Mesothelial cell of epicardium (in vitro differentiated cells): ENCODE measurements around the gene DOCK11. TPM values are rescaled to one million over a fixed set of nuclear protein-coding genes. Genes with fewer than 3 reads are reported as not detected.
A peak's percentile ranks its signal among the peaks of the same experiment; 100 is the strongest.
"Not testable (repeated sequence)": the region's sequence is repeated elsewhere in the genome, so short reads cannot be mapped to it uniquely, and the experiment has no call there.

Experiments
- DNase-seq, 2 experiments: peaks; one replicate each; pipeline ENCODE4 v3.0.0; 2021; ENCODE audit warnings: low spot score in 2 of 2; ENCODE audit not compliant: unreplicated experiment in 2 of 2
- H3K27ac Mint-ChIP-seq: 2 replicates; pipeline ENCODE4 v1.8.0; 2021; ENCODE audit warnings: mixed read lengths
- H3K27me3 Mint-ChIP-seq: 2 replicates; pipeline ENCODE4 v1.8.0; 2021; ENCODE audit warnings: low read depth, mixed read lengths
- H3K36me3 Mint-ChIP-seq: 2 replicates; pipeline ENCODE4 v1.8.0; 2021; ENCODE audit warnings: mixed read lengths
- H3K4me1 Mint-ChIP-seq: 2 replicates; pipeline ENCODE4 v1.8.0; 2021; ENCODE audit warnings: mixed read lengths
- H3K4me3 Mint-ChIP-seq: 2 replicates; pipeline ENCODE4 v1.8.0; 2021; ENCODE audit warnings: mild to moderate bottlenecking, moderate library complexity, mixed read lengths
- H3K9me3 Mint-ChIP-seq: 2 replicates; pipeline ENCODE4 v1.8.0; 2021; ENCODE audit warnings: mixed read lengths
- total RNA-seq: library from RNA; stranded (reverse); gene quantifications from 3 replicates; pipeline ENCODE4 v1.2.1, GENCODE V29; 2021
- TF ChIP-seq, protein P1 (sequence below): fragments of 200-600 bp; sonication (generic); IDR thresholded peaks from one replicate; pipeline ENCODE4 v1.5.0; 2021; ENCODE audit warnings: antibody characterized with exemption; ENCODE audit not compliant: unreplicated experiment

The DOCK11 gene
- total RNA-seq, 1 donor from 2014 or later, result 56.7 TPM

DNA sequence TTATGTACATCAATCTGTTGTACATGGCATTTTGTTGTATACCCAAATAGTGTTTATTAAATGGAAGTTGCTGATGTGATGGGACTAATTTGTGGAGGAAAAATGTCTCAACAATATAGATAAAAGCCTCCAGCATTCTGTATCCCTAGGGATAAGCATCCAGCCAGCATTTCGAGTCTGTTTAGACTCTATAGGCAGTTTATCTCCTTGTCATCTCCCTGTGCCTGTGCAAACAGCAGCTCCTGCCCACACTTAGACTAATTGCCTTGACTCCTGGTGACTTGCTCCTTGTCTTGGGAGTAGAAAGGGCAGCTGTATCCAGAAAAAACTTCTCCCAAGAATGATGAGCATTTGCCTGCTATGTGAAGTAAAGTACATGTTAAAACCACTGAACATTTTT is 83.8 kb downstream of the DOCK11 start:
- peaks cover 15% of the 10 kb centered on the region for H3K4me1 Mint-ChIP-seq
- TF ChIP-seq, protein P1, sequence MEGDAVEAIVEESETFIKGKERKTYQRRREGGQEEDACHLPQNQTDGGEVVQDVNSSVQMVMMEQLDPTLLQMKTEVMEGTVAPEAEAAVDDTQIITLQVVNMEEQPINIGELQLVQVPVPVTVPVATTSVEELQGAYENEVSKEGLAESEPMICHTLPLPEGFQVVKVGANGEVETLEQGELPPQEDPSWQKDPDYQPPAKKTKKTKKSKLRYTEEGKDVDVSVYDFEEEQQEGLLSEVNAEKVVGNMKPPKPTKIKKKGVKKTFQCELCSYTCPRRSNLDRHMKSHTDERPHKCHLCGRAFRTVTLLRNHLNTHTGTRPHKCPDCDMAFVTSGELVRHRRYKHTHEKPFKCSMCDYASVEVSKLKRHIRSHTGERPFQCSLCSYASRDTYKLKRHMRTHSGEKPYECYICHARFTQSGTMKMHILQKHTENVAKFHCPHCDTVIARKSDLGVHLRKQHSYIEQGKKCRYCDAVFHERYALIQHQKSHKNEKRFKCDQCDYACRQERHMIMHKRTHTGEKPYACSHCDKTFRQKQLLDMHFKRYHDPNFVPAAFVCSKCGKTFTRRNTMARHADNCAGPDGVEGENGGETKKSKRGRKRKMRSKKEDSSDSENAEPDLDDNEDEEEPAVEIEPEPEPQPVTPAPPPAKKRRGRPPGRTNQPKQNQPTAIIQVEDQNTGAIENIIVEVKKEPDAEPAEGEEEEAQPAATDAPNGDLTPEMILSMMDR, result no peak
- H3K9me3 Mint-ChIP-seq, result peaks cover 10% of the 10 kb centered on the region
- no peak overlapping the region for H3K4me3 Mint-ChIP-seq
- peaks cover 17% of the 10 kb centered on the region for H3K36me3 Mint-ChIP-seq
- H3K27ac Mint-ChIP-seq, result no peak overlapping the region
- no peak for DNase-seq
- H3K27me3 Mint-ChIP-seq, result no peaks in the 10 kb centered on the region

DNA sequence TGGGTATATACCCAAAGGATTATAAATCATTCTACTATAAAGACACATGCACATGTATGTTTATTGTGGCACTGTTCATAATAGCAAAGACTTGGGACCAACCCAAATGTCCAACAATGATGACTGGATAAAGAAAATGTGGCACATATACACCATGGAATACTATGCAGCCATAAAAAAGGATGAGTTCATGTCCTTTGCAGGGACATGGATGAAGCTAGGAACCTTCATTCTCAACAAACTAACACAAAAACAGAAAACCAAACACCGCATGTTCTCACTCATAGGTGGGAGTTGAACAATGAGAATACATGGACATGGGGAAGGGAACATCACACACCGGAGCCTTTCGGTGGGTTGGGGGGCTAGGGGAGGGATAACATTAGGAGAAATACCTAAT is 87.3 kb downstream of the DOCK11 start:
- H3K27me3 Mint-ChIP-seq, H3K4me3 Mint-ChIP-seq, H3K27ac Mint-ChIP-seq, DNase-seq: not testable (repeated sequence)
- Mint-ChIP-seq H3K9me3 (peaks cover 30% of the 10 kb centered on the region), H3K36me3 (peaks cover 28% of the 10 kb centered on the region), H3K4me1 (peaks cover 15% of the 10 kb centered on the region)

DNA sequence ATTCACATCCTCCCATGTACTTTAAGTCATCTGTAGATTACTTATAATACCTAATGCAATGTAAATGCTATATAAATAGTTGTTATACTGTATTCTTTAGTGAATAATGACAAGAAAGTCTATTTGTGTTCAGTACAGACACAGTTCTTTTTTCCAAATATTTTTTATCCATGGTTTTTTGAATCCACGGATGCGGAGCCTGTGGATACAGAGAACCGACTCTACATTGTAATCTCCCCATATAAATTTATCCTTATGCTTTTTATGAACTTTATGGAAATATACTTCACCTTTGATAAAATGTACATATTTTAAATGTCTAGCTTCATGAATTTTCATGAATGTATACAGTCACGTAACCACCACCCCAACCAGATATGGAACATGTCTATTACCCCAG is 88.2 kb downstream of the DOCK11 start:
- no peak overlapping the region for H3K4me3 Mint-ChIP-seq
- H3K27me3 Mint-ChIP-seq, result no peaks in the 10 kb centered on the region
- H3K27ac Mint-ChIP-seq, result no peak overlapping the region
- H3K9me3 Mint-ChIP-seq, result peaks cover 32% of the 10 kb centered on the region
- H3K36me3 Mint-ChIP-seq, result peaks cover 30% of the 10 kb centered on the region
- peaks cover 15% of the 10 kb centered on the region for H3K4me1 Mint-ChIP-seq
- no peak for DNase-seq
- TF ChIP-seq, protein P1, result no peak

DNA sequence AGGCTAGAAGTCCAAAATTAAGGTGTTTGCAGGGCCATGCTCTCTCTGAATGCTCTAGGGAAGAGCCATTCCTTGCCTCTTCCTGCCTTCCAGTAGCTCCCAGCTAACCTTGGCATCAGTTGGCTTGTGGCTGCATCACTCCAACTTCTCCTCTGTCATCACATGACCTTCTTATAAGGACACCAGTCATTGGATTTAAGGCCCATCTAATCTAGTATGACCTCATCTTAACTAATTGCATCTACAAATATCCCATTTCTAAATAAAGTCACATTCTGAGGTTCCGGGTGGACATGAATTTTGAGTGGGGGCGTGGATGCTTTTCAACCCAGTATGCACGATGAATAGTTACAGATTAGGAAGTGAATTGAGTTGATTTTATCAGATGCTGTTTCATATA is 89.7 kb downstream of the DOCK11 start:
- H3K9me3 Mint-ChIP-seq, result peaks cover 32% of the 10 kb centered on the region
- H3K27me3 Mint-ChIP-seq, result no peaks in the 10 kb centered on the region
- DNase-seq, result no peak
- H3K4me3 Mint-ChIP-seq, result no peak overlapping the region
- TF ChIP-seq, protein P1, result no peak
- peaks cover 30% of the 10 kb centered on the region for H3K36me3 Mint-ChIP-seq
- peaks cover 8% of the 10 kb centered on the region for H3K4me1 Mint-ChIP-seq
- no peak overlapping the region for H3K27ac Mint-ChIP-seq

DNA sequence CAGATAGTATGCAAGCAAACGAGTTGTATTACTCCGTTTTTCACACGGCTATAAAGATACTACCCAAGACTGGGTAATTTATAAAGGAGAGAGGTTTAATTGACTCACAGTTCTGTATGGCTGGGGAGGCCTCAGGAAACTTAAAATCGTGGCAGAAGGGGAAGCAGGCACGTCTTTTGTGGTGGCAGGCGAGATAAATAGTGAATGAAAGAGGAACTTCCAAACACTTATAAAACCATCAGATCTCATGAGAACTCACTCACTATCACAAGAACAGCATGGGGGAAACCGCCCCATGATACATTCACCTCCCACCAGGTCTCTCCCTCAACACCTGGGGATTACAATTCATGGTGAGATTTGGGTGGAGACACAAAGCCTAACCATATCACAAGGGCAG is 90.6 kb downstream of the DOCK11 start:
- not testable (repeated sequence) for H3K4me3 Mint-ChIP-seq, H3K27ac Mint-ChIP-seq, H3K27me3 Mint-ChIP-seq, DNase-seq, H3K4me1 Mint-ChIP-seq
- peaks cover 34% of the 10 kb centered on the region for H3K36me3 Mint-ChIP-seq
- peaks cover 36% of the 10 kb centered on the region for H3K9me3 Mint-ChIP-seq

DNA sequence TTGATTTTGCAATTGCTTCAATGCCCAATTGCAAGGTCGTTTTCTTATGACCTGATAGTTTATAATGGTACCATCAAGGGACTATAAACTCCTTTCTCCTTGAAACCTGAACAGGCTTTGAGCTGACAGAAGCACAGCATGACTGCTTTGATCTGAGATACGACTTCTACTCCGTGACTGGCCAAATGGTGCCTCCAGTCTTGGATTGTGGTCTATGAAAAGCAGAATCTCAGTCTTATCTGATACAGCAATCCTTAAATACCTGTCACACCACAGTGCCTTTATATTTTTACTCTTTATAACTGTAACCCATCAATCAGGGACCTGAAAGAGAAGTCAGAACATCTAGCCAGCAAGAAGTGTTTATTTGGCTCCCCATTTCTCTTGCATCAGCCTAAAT is 93.1 kb downstream of the DOCK11 start:
- H3K4me1 Mint-ChIP-seq, result no peaks in the 10 kb centered on the region
- H3K9me3 Mint-ChIP-seq, result peaks cover 34% of the 10 kb centered on the region
- DNase-seq, result no peak
- no peaks in the 10 kb centered on the region for H3K27me3 Mint-ChIP-seq
- H3K27ac Mint-ChIP-seq, result no peak overlapping the region
- H3K36me3 Mint-ChIP-seq, result peaks cover 36% of the 10 kb centered on the region
- TF ChIP-seq, protein P1, result no peak
- H3K4me3 Mint-ChIP-seq, result no peak overlapping the region

GRCh38 chrX:118589227-118589626 is 93.6 kb downstream of the DOCK11 start:
- no peaks in the 10 kb centered on the region for H3K27me3 Mint-ChIP-seq
- no peak overlapping the region for H3K4me3 Mint-ChIP-seq
- TF ChIP-seq, protein P1, result no peak
- no peak for DNase-seq
- no peaks in the 10 kb centered on the region for H3K4me1 Mint-ChIP-seq
- H3K36me3 Mint-ChIP-seq, result peaks cover 32% of the 10 kb centered on the region
- peaks cover 34% of the 10 kb centered on the region for H3K9me3 Mint-ChIP-seq
- H3K27ac Mint-ChIP-seq, result peak overlapping the region; percentile 21
